HCT116 (cell line): ENCODE measurements around the gene SLC25A47.

Source experiments
- CEBPB ChIP-seq: IDR thresholded peaks from 2 replicates; pipeline ENCODE4 v1.6.1; 2012; ENCODE audit warnings: low read depth
- ELF1 ChIP-seq: IDR thresholded peaks from 2 replicates; pipeline ENCODE4 v1.6.1; 2012; ENCODE audit warnings: low read depth, borderline replicate concordance
- EZH2 ChIP-seq: fragments of 200-600 bp; sonication (generic); IDR thresholded peaks from 2 replicates; pipeline ENCODE4 v1.6.1; 2017; ENCODE audit warnings: antibody characterized with exemption, mixed run types
- EZH2phosphoT487 ChIP-seq: fragments of 200-600 bp; IDR thresholded peaks from 2 replicates; pipeline ENCODE4 v1.6.1; 2018; ENCODE audit warnings: antibody characterized with exemption, borderline replicate concordance
- FOSL1 ChIP-seq: IDR thresholded peaks from 2 replicates; pipeline ENCODE4 v1.6.1; 2012; ENCODE audit warnings: low read depth
- MAX ChIP-seq: IDR thresholded peaks from 2 replicates; pipeline ENCODE4 v1.6.1; 2012
- POLR2A ChIP-seq: IDR thresholded peaks from 2 replicates; pipeline ENCODE4 v1.7.0; 2011; ENCODE audit warnings: borderline replicate concordance; ENCODE audit not compliant: insufficient read depth, insufficient read length; ENCODE audit errors: extremely low read depth
- POLR2AphosphoS5 ChIP-seq: IDR thresholded peaks from 2 replicates; pipeline ENCODE4 v1.6.1; 2011; ENCODE audit warnings: mild to moderate bottlenecking, low read depth, low read length, moderate library complexity
- RAD21 ChIP-seq: IDR thresholded peaks from 2 replicates; pipeline ENCODE4 v1.6.1; 2012; ENCODE audit warnings: low read depth, mild to moderate bottlenecking
- SRF ChIP-seq: IDR thresholded peaks from 2 replicates; pipeline ENCODE4 v1.6.1; 2012; ENCODE audit warnings: low read depth
- TCF7L2 ChIP-seq: IDR thresholded peaks from 2 replicates; pipeline ENCODE4 v1.7.0; 2011; ENCODE audit warnings: borderline replicate concordance, inconsistent platforms; ENCODE audit not compliant: insufficient read depth, insufficient read length; ENCODE audit errors: extremely low read depth
- ZNF274 ChIP-seq: fragments of 200-500 bp; sonication (Bioruptor generic); IDR thresholded peaks from 2 replicates; pipeline ENCODE4 v1.6.1; 2014; ENCODE audit warnings: mild to moderate bottlenecking, low read depth, low read length, inconsistent platforms
- TF ChIP-seq, protein P1 (sequence below): IDR thresholded peaks from 2 replicates; pipeline ENCODE4 v1.6.1; 2012; ENCODE audit warnings: low read depth
- TF ChIP-seq, protein P2 (sequence below), 3 experiments: fragments of 200-600 bp in 1 of 3; sonication (generic) in 1 of 3; IDR thresholded peaks in 2 of 3; conservative IDR thresholded peaks in 1 of 3; 2 replicates each; pipeline ENCODE4 v1.5.1; 2012 to 2017; ENCODE audit warnings: low read depth in 2 of 3, low read length in 2 of 3, antibody characterized with exemption in 1 of 3, borderline replicate concordance in 1 of 3, control low read depth in 1 of 3, mild to moderate bottlenecking in 1 of 3, mixed read lengths in 1 of 3, mixed run types in 1 of 3, moderate library complexity in 1 of 3; ENCODE audit not compliant: insufficient read depth in 1 of 3

- TF ChIP-seq, protein P1, sequence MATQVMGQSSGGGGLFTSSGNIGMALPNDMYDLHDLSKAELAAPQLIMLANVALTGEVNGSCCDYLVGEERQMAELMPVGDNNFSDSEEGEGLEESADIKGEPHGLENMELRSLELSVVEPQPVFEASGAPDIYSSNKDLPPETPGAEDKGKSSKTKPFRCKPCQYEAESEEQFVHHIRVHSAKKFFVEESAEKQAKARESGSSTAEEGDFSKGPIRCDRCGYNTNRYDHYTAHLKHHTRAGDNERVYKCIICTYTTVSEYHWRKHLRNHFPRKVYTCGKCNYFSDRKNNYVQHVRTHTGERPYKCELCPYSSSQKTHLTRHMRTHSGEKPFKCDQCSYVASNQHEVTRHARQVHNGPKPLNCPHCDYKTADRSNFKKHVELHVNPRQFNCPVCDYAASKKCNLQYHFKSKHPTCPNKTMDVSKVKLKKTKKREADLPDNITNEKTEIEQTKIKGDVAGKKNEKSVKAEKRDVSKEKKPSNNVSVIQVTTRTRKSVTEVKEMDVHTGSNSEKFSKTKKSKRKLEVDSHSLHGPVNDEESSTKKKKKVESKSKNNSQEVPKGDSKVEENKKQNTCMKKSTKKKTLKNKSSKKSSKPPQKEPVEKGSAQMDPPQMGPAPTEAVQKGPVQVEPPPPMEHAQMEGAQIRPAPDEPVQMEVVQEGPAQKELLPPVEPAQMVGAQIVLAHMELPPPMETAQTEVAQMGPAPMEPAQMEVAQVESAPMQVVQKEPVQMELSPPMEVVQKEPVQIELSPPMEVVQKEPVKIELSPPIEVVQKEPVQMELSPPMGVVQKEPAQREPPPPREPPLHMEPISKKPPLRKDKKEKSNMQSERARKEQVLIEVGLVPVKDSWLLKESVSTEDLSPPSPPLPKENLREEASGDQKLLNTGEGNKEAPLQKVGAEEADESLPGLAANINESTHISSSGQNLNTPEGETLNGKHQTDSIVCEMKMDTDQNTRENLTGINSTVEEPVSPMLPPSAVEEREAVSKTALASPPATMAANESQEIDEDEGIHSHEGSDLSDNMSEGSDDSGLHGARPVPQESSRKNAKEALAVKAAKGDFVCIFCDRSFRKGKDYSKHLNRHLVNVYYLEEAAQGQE: no peak
- no peak for TF ChIP-seq CEBPB
- TF ChIP-seq, protein P2, sequence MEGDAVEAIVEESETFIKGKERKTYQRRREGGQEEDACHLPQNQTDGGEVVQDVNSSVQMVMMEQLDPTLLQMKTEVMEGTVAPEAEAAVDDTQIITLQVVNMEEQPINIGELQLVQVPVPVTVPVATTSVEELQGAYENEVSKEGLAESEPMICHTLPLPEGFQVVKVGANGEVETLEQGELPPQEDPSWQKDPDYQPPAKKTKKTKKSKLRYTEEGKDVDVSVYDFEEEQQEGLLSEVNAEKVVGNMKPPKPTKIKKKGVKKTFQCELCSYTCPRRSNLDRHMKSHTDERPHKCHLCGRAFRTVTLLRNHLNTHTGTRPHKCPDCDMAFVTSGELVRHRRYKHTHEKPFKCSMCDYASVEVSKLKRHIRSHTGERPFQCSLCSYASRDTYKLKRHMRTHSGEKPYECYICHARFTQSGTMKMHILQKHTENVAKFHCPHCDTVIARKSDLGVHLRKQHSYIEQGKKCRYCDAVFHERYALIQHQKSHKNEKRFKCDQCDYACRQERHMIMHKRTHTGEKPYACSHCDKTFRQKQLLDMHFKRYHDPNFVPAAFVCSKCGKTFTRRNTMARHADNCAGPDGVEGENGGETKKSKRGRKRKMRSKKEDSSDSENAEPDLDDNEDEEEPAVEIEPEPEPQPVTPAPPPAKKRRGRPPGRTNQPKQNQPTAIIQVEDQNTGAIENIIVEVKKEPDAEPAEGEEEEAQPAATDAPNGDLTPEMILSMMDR (IDR thresholded peaks at IDR 0.05 in 2 of 3, conservative IDR thresholded peaks at IDR 0.05 in 1 of 3; ENCODE audit: borderline replicate concordance in 1 of 3, insufficient read depth in 1 of 3, low read depth in 2 of 3, low read length in 2 of 3): peak; percentile 75 to 83 (median 78)
- no peak for TF ChIP-seq EZH2
- TF ChIP-seq TCF7L2: no peak
- no peak for TF ChIP-seq ZNF274
- no peak; the same call in 1 of the 2 replicates for TF ChIP-seq RAD21
- TF ChIP-seq FOSL1: no peak
- TF ChIP-seq POLR2A: peak; percentile 63
- no peak for TF ChIP-seq ELF1
- peak; percentile 50 for TF ChIP-seq POLR2AphosphoS5
- TF ChIP-seq EZH2phosphoT487: no peak
- peak; percentile 77 for TF ChIP-seq MAX
- TF ChIP-seq SRF: no peak
These were observed 37.9 kb upstream of the SLC25A47 start for GRCh38 chr14:100285021-100285912.
